SK-N-MC (cell line): ENCODE results near the gene TSPAN32.

Experiments used
- DNase-seq: peaks from one replicate; pipeline ENCODE4 v3.0.0-alpha.2; 2011; ENCODE audit warnings: low read depth, low spot score
- H3K27ac ChIP-seq: fragments of 200-600 bp; sonication (generic); 2 replicates; pipeline ENCODE4 v1.5.1; 2016; ENCODE audit warnings: mixed run types
- H3K36me3 ChIP-seq: fragments of 200-600 bp; sonication (generic); 2 replicates; pipeline ENCODE4 v1.6.1; 2017; ENCODE audit warnings: antibody characterized with exemption, low read length, mixed read lengths; ENCODE audit not compliant: insufficient read depth
- H3K4me3 ChIP-seq: fragments of 200-600 bp; sonication (generic); 2 replicates; pipeline ENCODE4 v1.5.1; 2016
- H3K9ac ChIP-seq: fragments of 200-600 bp; sonication (generic); 2 replicates; pipeline ENCODE4 v1.8.0; 2017; ENCODE audit warnings: mixed run types, mixed read lengths; ENCODE audit not compliant: insufficient read length
- H3K9me3 ChIP-seq: fragments of 200-600 bp; sonication (generic); 2 replicates; pipeline ENCODE4 v1.6.1; 2017; ENCODE audit warnings: low read depth, mild to moderate bottlenecking, antibody characterized with exemption, low read length, moderate library complexity, mixed read lengths
- EZH2 ChIP-seq: fragments of 200-600 bp; sonication (generic); IDR thresholded peaks from one replicate; pipeline ENCODE4 v1.6.1; 2017; ENCODE audit warnings: antibody characterized with exemption
- FOXP2 ChIP-seq: optimal IDR thresholded peaks from 2 replicates; pipeline ENCODE3; 2011; ENCODE audit warnings: mild to moderate bottlenecking, moderate library complexity; ENCODE audit not compliant: insufficient read depth; ENCODE audit errors: extremely low read length, control extremely low read depth
- POLR2AphosphoS5 ChIP-seq: IDR thresholded peaks from 2 replicates; pipeline ENCODE4 v1.6.1; 2012; ENCODE audit warnings: mild to moderate bottlenecking, low read depth, low read length, borderline replicate concordance

Gene TSPAN32

DNA sequence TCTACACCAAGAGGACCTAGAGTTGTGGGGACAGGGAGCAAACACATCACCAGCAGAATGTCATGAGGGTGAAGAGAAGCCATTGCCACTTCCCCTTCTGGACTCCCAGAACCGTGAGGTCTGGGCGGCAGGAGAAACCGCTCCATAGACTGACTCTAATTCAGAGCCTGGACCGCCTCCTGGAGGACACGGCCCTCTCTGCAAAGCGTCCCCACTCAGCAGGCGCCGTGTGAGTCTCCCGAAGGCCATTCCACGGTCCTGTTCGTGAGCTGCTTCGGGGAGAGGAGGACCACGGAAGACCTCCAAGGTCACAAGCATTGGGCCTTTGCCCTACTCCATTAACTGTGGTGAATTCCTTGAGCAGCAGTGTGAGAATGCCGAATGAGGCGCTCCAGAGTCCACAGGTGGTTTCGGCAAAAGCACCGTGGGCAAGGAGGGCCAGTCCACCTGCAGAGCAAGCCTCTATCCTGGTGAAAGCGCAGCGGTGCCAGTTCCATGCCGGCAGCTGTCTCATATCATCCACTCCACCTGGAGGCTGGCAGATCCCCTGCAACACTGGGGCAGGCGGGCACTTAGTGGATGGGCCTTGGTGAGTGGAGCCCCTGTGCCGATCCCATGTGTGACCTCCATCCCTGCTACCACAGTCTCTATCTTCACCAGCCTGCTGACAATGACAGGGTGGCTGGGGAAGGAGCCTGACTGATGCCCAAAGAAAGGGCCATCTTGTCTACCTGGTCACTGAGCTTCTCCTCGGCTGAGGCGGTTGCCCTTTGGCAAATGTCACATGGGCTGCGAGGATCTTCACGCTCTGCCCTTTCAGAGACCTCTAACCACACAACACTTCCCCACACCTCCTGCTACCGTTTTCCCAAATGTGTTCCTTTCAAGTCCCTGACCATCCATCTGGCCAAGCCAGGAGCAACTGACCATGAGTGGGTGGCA lies 7.6 kb upstream of the TSPAN32 start:
- no peak overlapping the region for H3K9ac ChIP-seq
- DNase-seq: no peak
- TF ChIP-seq FOXP2: no peak
- TF ChIP-seq EZH2: no peak
- no peak for TF ChIP-seq POLR2AphosphoS5

DNA sequence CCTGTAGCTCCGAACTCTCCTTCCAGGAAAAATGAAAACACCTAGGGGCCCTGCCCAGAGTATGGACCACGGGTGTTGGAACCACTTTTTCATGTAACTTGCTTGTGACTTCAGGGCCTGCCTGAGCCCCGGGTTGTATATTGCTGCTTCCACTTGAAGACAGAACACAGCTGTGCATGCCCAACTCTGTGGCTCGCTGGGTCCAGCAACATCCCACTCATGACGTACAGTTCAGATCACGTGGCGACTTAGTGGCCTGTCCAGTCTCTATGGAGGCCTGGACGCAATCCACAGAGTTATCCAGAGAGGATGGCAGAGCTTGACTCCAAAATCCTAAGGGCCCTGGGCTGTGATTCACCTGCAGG lies 6.9 kb upstream of the TSPAN32 start:
- Histone ChIP-seq H3K9me3 (no peaks in the 10 kb centered on the region), H3K4me3 (no peak overlapping the region), H3K36me3 (no peaks in the 10 kb centered on the region), H3K9ac (no peak overlapping the region), H3K27ac (no peak overlapping the region)
- DNase-seq: no peak
- TF ChIP-seq POLR2AphosphoS5: no peak
- TF ChIP-seq EZH2: no peak
- no peak for TF ChIP-seq FOXP2

More for the DNA sequence above, 7.6 kb upstream of the TSPAN32 start:
- H3K4me3 ChIP-seq: no peak overlapping the region
- H3K36me3 ChIP-seq: no peaks in the 10 kb centered on the region
- no peak overlapping the region for H3K27ac ChIP-seq
- no peaks in the 10 kb centered on the region for H3K9me3 ChIP-seq

DNA sequence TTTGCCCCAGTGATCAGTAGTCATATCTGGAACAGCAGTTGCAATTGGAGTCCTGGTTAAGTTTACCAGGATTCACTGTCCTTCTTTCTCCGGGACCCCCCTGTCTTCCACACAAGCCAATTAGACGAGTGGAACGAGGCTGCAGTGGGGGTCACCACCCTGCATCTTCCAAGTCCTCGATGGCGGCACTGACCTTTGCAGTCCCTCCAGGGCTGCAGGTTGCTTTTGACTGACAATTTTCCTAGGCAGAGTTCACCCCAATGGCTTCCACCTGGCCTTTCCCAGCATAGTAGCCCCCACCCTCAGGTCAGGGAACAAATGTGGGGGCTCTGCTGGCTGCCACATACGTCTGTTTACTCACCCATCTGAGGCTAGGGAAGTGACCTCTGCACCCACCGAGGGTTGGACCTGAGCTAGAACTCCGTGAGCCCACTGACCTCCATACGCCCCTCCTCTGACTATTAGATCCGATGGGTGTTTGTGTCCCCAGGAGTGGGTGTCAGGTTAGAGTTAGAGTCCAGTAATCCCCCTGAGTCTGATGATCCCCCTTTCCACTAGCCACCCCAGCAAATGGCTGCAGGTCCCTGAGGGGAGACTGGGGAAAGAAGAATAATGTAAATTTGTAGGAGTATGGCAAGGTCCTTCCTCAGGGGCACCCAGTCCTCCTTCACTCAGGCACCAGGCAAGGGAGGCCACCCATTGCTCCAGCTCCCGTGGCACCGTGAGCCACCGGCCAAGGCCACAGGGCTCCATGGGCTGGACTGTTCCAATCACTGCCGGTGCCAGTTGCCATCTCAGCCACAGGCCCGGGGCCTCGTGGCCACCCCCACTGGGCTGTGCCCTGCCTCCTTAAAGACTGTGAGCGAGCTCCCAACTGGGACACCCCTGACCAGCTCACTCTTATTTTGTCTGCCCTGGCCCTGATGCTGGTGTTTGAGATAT lies 5.6 kb upstream of the TSPAN32 start:
- H3K27ac ChIP-seq: no peak overlapping the region
- no peaks in the 10 kb centered on the region for H3K36me3 ChIP-seq
- DNase-seq: no peak
- no peak overlapping the region for H3K9ac ChIP-seq
- TF ChIP-seq FOXP2: no peak
- TF ChIP-seq EZH2: no peak
- TF ChIP-seq POLR2AphosphoS5: no peak
- no peaks in the 10 kb centered on the region for H3K9me3 ChIP-seq
- no peak overlapping the region for H3K4me3 ChIP-seq

- no peak overlapping the region for H3K27ac ChIP-seq
- no peaks in the 10 kb centered on the region for H3K9me3 ChIP-seq
- TF ChIP-seq EZH2: no peak
- TF ChIP-seq POLR2AphosphoS5: no peak
- no peak for TF ChIP-seq FOXP2
- no peaks in the 10 kb centered on the region for H3K36me3 ChIP-seq
- DNase-seq: no peak
- H3K4me3 ChIP-seq: no peak overlapping the region
- no peak overlapping the region for H3K9ac ChIP-seq
Measured at GRCh38 chr11:2296913-2297622, 4.7 kb upstream of the TSPAN32 start.

DNA sequence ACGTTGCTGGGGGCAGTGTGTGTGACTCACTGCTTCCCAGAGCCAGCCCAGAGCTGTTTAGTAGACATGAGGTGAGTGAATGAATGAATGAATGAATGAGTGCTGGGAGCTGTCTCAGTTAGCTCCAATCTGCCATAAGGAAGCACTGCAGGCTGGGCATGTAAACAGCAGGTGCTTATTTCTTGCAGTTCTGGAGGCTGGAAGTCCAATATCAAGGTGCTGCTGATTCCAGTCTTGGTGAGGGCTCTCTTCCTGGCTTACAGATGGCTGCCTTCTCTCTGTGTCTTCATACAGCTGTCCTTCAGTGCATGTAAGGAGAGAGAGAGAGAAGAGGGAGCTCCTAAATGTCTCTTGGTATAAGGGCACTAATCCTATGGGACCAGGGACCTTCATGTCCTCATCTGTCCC lies 4.2 kb upstream of the TSPAN32 start:
- no peak for TF ChIP-seq FOXP2
- no peak for TF ChIP-seq EZH2
- no peak for TF ChIP-seq POLR2AphosphoS5
- Histone ChIP-seq H3K36me3 (no peaks in the 10 kb centered on the region), H3K27ac (no peak overlapping the region), H3K9ac (no peak overlapping the region), H3K4me3 (no peak overlapping the region), H3K9me3 (no peaks in the 10 kb centered on the region)
- DNase-seq: no peak

GRCh38 chr11:2298131-2298794 lies 3.5 kb upstream of the TSPAN32 start:
- no peaks in the 10 kb centered on the region for H3K36me3 ChIP-seq
- no peak for DNase-seq
- no peak overlapping the region for H3K27ac ChIP-seq
- TF ChIP-seq EZH2 (no peak), POLR2AphosphoS5 (no peak), FOXP2 (no peak)
- H3K9me3 ChIP-seq: no peaks in the 10 kb centered on the region
- H3K4me3 ChIP-seq: no peak overlapping the region
- H3K9ac ChIP-seq: no peak overlapping the region
